Ammon's horn (tissue), 1 donor: ENCODE measurements around the gene PCDH17.

Source experiments
- DNase-seq: peaks from one replicate; pipeline ENCODE4 v3.0.0-alpha.2; 2016; ENCODE audit warnings: low spot score

The PCDH17 gene

DNA sequence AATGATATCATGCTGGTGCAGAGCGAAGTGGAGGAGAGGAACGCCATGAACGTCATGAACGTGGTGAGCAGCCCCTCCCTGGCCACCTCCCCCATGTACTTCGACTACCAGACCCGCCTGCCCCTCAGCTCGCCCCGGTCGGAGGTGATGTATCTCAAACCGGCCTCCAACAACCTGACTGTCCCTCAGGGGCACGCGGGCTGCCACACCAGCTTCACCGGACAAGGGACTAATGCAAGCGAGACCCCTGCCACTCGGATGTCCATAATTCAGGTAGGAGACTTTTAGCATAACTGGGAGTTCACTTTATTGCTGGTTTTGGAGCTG, 3.3 kb downstream of the PCDH17 start:
- no peak for DNase-seq

DNA sequence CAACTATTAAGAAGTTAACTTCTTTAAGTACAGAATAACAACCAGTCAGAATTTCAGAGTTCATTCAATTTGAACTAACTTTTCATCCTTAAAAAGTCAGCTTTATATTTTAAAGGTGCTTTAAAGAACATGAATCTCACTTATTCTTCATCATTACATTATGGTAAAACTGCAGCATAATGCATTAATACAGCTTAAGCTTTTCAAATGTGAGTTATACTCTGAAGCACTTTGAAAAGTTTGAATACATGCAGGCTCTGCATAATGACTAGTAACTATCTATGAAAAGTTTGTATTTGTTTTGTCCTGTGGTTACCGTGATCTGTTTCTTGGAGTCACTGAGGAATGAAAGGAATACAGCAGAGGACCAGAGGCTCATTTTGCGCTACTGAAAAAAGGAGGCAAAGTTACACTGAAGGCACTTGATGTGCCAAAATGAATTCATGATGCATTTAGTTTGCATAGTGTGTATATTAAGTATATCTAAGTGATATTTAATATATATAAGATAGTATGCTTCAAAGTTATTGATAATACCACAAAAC, 4.1 kb downstream of the PCDH17 start:
- no peak for DNase-seq

DNA sequence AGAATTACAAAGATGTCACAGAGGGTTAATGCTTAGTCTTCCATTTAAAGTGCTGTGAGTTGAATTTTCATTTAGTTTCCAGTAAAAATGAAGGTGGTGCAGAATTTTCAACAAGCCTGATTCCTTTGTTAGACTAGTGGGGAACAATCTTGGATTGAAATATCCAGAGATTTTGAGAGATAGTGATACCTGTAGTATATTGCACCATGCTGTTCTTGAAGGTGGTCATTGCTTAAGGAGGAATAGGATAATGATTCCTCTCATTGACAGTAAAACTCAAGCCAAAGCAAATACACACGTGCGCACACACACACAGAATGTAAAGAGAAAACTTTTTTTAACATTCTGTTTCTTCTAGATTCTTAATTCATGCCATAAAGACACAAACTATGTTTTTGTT, 5.3 kb downstream of the PCDH17 start:
- no peak for DNase-seq

DNA sequence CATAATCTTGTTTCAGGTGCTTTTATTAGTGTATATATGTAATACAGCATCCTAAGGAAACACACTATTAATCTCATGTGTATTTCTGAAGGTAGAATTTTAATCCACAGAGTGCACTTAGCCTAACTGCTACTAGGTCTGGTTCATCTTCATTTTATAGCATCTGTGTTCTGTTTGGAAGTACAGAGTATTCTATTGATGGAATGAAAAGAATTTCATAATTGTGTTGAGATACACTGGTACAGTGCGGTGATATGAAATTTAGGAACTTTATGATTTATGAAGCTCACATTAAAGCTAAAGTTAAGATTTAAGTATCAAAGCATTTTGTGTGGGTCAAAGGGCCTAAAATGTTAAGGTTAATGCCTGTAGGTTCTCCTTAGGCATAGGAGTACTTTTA, 6.0 kb downstream of the PCDH17 start:
- no peak for DNase-seq

DNA sequence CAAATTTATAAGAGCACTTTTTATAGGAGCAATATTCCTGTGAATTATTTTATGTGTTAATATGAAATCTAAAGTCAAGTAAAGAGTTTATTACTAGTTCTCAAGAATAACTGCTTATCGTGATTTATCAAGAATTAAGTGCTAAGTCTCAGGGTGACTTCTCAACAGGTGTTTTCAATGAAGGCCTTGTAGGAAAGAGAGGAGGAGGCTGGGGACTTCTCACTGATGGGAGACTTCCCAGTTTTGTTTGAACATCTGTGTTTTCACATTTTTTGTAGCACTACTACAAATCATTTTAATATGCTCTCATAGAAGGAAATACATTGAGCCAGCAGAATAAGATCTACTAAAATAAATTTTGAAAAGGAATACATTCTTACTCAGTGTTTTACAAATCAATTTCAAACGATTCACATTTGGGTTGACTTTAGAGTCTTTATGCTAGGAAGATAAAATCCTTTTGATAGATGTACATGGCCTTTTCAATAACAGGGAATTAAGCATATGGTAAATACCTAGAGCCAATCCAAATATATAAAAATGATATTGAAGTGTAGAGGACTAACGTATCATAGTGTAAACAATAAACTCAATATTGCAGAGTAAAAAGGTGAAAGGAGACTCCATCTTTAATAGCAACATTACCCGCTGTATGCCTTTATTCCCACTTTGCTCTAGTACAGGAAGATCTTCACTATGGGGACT, 6.8 kb downstream of the PCDH17 start:
- no peak for DNase-seq

DNA sequence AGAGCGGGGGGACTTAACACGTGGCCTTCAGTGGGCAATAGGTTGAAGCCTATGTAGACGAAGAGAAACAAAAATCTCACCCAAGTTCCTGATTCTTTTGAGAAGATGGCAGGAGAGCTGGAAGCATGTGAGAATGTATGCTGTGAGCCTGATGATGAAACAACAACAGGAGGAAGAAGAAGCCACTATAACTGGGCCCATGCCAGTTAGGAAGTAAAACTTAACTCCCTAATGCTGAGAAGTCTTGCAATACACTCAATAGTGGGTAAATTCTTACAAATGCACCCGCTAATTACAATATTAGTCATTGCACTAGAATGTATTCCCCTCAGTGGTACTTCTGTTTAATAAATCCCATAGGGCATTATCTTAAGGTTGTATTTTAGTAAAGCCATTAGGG, 9.1 kb downstream of the PCDH17 start:
- DNase-seq, result no peak

DNA sequence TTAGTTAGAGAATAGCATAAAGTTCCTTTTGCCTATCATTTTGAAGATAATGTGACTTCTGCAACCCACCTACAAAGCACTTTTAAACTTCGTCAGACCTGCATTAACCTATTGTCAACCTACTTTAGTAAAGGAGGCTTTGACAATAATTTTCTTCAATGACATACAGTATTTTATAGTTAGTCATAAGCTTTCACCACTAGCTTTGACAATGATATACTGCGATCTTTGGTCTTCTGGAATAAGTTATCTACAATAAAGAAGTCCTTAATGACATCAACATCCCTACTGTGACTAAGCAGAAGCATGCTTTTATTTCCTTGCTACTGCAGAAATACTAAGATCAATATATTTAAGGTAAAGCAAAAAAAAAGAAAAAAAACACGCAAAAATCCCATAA, 9.5 kb downstream of the PCDH17 start:
- DNase-seq, result no peak

DNA sequence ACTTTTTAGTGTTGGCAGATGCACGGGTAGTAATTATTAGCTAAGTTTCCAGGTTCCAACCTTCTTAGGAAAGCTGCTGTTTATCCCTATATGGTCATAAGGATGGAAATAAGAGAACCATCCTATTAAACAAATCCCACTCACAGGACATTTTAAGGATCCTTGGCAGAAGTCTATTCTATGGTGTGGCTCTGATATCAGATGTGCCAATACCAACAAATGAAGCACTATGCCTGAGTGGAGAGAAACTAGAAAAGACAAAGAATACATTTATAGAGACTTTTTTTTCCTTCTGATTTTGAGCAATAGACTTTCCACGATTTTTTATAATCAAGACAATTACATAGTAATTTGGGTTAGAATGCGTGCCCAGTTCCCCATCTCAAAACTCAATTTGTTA, 12.6 kb downstream of the PCDH17 start:
- DNase-seq, result no peak

DNA sequence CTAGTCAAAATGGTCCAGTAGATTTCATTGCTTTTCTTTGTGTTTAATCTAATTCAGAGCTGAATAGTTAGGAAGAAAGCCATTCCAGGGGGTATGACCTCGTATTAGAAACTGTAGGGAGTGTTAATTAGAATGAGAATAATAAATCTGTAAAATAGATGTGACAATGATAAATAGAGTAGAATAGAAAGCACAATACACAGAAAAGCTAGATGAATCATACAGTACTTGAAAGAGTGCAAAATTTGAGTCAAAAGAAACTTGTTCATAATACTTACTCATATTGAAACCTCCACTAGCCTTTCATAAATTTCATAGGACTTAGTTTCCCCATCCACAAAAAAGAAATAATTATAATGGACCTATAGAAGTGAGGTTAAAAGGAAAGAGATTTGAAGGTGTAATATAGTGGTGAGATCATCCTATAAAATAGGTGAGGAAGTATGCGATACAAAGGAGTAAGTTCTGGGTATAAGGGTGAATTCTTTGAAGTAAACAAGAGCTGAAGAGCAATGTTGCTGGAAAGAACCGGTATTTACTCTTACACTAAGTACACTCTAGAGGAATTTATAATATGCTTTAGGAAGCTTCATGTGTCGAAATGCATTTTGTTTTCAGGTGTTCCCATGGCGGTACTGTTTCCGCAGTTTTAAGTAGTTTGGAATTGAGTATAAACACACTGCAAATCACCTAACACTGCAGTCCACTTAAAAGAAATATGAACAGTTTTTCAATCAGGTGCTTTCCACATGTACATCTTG, 21.9 kb downstream of the PCDH17 start:
- DNase-seq, result no peak

DNA sequence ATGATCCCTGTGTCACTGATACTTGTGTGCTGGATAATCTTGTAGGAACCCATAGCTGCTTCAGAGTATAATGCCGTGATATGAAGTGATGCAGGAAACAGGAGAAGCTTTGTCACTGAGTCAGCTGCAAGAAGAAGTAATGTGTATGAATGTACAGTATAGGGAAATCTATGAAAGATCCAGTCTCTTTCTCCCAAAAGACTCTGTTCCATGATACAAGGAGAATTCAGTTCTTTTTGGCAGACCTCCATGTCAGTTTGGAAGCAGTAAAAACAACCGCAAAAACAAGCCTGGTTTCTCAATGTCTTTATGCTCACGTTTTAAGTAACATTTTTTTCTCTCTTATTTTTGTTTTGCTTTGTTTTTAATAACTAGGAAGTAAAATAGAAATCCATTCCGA, 33.9 kb downstream of the PCDH17 start:
- peak; percentile 16 for DNase-seq

DNA sequence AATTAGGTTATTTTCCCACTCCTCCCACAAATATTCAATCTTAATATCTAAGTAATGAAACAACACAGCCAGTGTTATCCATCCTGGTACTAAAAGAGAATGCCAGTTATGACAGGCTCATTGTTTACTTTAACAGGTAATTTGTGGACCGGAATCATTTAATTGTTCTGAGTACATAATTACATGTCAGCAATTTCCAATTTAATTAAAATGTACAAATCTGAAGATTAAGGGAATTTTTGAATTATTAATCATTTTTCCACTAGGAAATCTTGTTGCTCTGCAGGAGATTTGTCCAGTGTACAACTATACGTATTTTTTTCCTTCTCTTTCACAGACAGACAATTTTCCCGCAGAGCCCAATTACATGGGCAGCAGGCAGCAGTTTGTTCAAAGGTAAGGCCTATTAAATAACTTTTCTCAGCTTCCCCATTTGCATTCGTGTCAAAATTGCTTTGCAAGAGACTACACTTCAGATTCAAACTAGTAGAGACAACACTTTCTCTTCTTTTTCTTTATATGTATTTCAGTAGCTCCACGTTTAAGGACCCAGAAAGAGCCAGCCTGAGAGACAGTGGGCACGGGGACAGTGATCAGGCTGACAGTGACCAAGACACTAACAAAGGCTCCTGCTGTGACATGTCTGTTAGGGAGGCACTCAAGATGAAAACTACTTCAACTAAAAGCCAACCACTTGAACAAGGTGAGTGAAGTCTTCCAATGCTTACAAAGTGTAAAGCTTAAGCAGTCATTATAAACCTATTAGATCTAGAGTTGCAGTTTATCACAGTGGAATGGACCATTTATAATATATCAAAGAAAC, 34.8 kb downstream of the PCDH17 start:
- peak; percentile 35 for DNase-seq

DNA sequence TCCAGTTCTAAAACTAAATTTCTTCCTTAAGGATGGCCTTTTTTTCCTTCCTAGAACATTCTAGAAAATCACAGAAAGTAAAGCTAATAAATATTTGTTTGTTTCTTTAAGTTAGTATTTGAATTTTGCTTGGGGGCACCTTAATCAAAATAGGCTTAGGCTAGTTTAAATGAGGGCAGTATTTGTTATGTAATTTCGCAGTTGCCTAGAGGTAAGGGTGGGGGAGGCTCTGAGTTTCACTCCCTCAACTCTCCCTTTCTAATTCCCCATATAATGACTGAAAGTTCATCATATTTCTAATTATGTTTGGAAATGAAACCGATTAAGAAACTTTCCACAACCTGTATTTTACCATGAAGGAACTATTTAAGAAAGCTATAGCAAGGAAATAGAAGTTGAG, 40.6 kb downstream of the PCDH17 start:
- no peak for DNase-seq

DNA sequence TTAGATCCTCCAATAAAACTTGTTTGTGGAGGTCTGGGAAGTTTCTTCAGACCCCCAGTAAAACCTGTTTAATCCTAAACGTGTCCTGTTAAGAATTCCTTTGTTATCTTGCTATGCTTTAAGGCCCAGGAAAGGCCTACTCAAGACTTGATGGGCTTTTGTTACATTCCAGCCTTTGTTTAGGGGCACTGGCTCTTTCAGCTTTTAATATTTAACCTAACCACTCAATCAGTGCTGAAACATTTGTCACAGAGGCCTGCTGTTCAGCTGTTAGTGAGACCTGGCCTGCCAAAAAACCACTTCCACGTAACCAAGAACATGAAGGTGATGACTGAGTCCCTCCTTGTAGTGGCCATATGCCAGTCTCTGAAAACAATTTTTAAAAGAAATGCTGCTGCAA, 41.7 kb downstream of the PCDH17 start:
- DNase-seq, result no peak

DNA sequence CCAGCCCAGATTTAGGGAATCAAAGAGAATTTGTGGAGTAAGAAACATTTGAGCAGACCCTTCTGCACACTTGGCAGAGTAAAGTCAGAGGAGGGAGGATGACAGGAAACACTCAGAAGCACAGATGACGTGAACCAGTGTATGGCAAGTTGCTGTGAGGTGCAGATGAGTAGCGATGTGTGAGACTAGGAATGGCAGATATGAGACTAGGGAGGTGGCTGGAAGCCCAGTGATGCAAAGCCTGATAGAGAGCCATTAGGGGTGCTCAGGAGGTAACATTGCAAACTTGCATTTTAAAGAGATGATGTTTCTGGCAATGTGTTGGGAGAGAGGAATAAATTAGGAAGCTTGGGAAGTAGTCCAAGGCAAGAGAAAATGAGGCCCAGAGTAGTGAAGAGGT, 44.0 kb downstream of the PCDH17 start:
- DNase-seq, result no peak

DNA sequence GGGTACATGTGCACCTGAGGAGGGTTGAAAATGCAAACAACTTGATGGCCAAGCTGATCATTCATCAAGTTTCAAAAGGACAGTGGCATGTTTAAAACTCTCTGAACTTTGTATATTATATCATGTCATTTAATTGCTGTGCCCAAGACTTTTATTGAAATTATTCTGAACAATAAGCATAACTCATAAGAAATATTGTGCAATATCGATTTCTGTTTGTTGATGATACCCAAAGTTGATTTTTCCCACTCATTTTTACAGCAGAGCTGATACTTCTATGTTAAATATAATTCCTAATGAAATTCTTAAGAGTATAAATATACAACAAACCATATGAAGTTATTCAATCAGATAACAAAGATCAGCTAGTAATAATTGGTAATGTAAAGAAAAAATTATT, 49.1 kb downstream of the PCDH17 start:
- DNase-seq, result no peak

DNA sequence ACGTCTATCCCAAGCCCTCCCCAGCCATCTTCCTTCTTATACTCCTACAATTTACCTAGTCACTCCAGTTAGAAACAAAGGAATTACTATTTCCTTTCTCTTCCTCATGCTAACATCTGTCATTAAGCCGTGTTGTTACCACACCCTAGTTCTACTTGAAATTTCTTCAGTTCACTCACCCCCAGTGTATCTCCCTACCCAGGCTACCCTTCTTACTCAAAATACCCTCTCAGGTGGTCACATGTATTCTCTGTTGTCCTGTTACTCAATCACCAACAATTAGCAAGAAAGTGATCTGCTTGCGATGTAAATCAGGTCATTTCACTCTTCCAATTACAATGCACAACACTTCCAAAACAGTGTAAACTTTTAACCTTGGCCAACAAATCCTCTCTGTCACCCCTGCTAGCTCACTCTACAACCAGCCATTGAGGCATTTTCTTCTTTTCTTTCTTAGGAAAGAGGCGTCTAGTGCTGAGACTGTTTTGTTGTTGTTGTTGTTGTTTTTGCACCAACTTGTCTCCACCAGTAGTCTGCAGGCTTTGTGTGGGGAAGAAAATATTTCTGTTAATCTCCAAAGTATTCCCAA, 50.7 kb downstream of the PCDH17 start:
- DNase-seq, result no peak

DNA sequence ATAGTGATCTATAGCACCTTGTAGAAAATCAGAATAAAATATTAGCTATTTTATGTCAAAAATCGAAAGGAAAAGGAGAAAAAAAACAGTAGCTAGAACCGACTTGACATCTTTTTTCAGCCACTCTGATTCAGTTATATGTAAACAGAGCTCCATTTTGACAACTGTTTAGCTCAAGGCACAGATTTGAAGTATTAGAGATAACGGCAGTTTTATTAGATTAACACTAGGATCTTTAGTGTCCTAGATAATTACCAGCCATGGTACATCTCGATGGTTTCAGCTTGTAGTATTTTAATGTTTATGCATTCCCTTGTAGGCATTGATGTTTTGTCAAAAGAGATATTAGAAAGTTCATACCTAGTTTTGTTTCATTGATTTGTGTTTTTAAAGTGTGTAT, 67.3 kb downstream of the PCDH17 start:
- DNase-seq, result no peak

DNA sequence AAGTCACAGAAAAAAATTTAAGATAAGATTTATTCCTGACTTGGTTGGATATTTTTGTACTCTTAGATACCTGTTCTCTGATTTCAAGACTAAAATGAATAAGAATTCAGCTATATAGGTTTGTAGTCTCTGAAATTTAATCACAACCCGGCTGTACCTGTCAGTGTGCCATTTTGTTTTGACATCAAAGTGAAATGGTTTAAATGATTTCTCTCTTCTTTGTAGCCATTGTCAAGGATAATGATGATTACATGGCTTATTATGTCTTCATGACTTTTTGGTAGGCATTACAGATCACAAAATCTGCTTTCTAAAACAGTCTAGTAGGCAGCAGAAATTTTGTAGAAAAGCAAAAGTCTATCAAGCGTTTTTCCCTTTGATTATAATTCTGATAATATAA, 72.5 kb downstream of the PCDH17 start:
- DNase-seq, result no peak

DNA sequence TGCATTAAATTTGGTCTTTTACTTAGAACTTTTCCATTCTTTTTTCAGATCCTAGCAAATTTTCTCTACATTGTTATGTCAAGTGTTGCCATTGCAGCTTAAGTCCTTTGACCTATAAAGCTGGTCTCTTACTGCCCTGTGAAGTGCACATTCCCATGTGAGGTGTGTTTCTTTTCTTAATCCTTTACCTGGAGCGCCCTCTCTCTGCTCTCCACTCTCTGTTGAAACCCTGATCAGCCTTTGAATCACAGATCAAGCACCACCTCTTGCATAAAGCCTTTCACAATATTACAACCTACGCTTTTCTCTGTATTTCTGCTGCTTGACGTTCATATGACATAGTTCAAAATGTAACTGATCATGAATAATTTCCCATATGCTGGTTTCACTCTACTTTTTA, 84.8 kb downstream of the PCDH17 start:
- DNase-seq, result no peak

DNA sequence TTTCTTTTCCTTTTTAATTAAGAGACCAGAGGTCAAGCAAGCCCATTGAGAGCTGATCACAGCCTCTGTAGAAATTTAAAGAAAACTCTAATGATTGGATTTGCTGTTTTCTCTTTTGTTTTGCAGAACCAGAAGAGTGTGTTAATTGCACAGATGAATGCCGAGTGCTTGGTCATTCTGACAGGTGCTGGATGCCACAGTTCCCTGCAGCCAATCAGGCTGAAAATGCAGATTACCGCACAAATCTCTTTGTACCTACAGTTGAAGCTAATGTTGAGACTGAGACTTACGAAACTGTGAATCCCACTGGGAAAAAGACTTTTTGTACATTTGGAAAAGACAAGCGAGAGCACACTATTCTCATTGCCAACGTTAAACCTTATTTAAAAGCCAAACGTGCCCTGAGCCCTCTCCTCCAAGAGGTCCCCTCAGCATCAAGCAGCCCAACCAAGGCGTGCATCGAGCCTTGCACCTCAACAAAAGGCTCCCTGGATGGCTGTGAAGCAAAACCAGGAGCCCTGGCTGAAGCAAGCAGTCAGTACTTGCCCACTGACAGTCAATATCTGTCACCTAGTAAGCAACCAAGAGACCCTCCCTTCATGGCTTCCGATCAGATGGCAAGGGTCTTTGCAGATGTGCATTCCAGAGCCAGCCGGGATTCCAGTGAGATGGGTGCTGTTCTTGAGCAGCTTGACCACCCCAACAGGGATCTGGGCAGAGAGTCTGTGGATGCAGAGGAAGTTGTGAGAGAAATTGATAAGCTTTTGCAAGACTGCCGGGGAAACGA, 93.1 kb downstream of the PCDH17 start:
- no peak for DNase-seq

DNA sequence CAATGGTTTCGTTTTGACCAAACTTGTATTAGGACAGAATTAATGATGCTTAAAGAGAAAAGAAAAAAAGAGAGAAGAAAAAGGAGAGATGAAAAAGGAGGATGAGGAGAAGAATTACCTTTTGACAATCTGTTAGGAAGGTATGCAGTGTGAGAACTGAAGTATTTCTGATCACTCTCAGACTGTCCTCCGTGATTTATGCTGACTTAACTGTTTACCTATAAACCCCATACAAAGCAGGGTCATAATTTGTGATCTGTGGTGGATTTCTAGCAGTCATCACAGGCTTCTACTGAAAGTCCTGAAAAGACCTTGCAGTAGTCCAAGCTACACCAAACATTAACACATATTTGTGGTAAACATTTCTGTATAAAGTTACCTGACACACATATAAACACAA, 93.9 kb downstream of the PCDH17 start:
- no peak for DNase-seq

DNA sequence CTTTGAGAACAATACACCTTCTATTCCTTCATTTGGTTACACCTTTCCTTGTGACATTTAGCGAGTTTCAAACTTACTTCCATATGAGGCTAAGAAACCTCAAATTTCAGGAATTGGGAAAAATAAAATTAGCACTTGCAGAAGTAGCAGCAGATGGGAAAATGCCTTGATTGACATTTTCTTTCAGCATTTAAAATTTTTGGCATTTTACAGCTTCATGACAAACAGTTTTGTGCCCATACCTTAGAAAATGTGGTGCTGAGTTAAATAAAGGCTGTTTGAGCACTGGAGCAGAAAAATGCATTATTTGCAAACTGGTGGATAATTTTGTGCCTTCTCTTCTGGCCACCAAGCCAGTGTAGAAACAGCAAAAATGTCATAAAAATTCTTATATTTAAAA, 95.4 kb downstream of the PCDH17 start:
- DNase-seq, result no peak
